Astrocyte (in vitro differentiated cells and primary cell): Measurements from ENCODE around the gene LYPD6B. TPM values are rescaled to one million over a fixed set of nuclear protein-coding genes. Genes with fewer than 3 reads are reported as not detected.

Source experiments
- DNase-seq: peaks from one replicate; pipeline ENCODE4 v3.0.0-alpha.2; 2010; ENCODE audit warnings: low read depth
- FAIRE-seq: peaks from 2 replicates; lab custom pipeline; 2011; peaks lifted over from hg19 to GRCh38; lab: Jason Lieb, UNC
- H2AFZ ChIP-seq: 2 replicates; pipeline ENCODE4 v1.6.0; 2012; ENCODE audit warnings: low read depth, low read length, inconsistent platforms
- H3K27ac ChIP-seq: 2 replicates; pipeline ENCODE4 v1.5.1; 2011; ENCODE audit warnings: low read depth, low read length, inconsistent platforms
- H3K27me3 ChIP-seq: 2 replicates; pipeline ENCODE4 v1.6.0; 2011; ENCODE audit warnings: low read length, inconsistent platforms; ENCODE audit not compliant: insufficient read depth
- H3K36me3 ChIP-seq: 2 replicates; pipeline ENCODE4 v1.5.1; 2011; ENCODE audit warnings: low read length, inconsistent platforms; ENCODE audit not compliant: insufficient read depth
- H3K4me1 ChIP-seq: 2 replicates; pipeline ENCODE4 v1.5.1; 2011; ENCODE audit warnings: low read length, inconsistent platforms; ENCODE audit not compliant: insufficient read depth
- H3K4me2 ChIP-seq: 2 replicates; pipeline ENCODE4 v1.6.0; 2012; ENCODE audit warnings: low read length, inconsistent platforms
- H3K4me3 ChIP-seq: 2 replicates; pipeline ENCODE4 v1.5.1; 2011; ENCODE audit warnings: low read depth, mild to moderate bottlenecking, low read length, inconsistent platforms; ENCODE audit not compliant: insufficient read depth
- H3K79me2 ChIP-seq: 2 replicates; pipeline ENCODE4 v1.6.0; 2012; ENCODE audit warnings: mild to moderate bottlenecking, low read length, inconsistent platforms; ENCODE audit not compliant: insufficient read depth
- H3K9ac ChIP-seq: 2 replicates; pipeline ENCODE4 v1.6.0; 2012; ENCODE audit warnings: mild to moderate bottlenecking, low read length, inconsistent platforms
- H3K9me3 ChIP-seq: 2 replicates; pipeline ENCODE4 v1.5.1; 2012; ENCODE audit warnings: low read depth, mild to moderate bottlenecking, low read length, inconsistent platforms; ENCODE audit not compliant: insufficient read depth
- H4K20me1 ChIP-seq: 2 replicates; pipeline ENCODE4 v1.6.0; 2012; ENCODE audit warnings: low read length, inconsistent platforms; ENCODE audit not compliant: insufficient read depth
- H3K27ac Mint-ChIP-seq: one replicate; pipeline ENCODE4 v1.8.0; 2021; ENCODE audit warnings: mild to moderate bottlenecking, mixed read lengths; ENCODE audit not compliant: unreplicated experiment
- H3K27me3 Mint-ChIP-seq: one replicate; pipeline ENCODE4 v1.8.0; 2021; ENCODE audit warnings: low read depth, mixed read lengths; ENCODE audit not compliant: unreplicated experiment
- H3K36me3 Mint-ChIP-seq: one replicate; pipeline ENCODE4 v1.8.0; 2021; ENCODE audit warnings: low read depth, mixed read lengths; ENCODE audit not compliant: unreplicated experiment
- H3K4me1 Mint-ChIP-seq: one replicate; pipeline ENCODE4 v1.8.0; 2021; ENCODE audit warnings: low read depth, mixed read lengths; ENCODE audit not compliant: unreplicated experiment
- H3K4me3 Mint-ChIP-seq: one replicate; pipeline ENCODE4 v1.8.0; 2021; ENCODE audit warnings: mild to moderate bottlenecking, moderate library complexity, mixed read lengths; ENCODE audit not compliant: unreplicated experiment
- H3K9me3 Mint-ChIP-seq: one replicate; pipeline ENCODE4 v1.8.0; 2021; ENCODE audit warnings: mild to moderate bottlenecking, mixed read lengths; ENCODE audit not compliant: unreplicated experiment
- EZH2 ChIP-seq: IDR thresholded peaks from 2 replicates; pipeline ENCODE4 v1.6.1; 2012; ENCODE audit warnings: mild to moderate bottlenecking, low read length, inconsistent platforms; ENCODE audit not compliant: insufficient read depth
- total RNA-seq: library from RNA; stranded (reverse); gene quantifications from 2 replicates; pipeline ENCODE4 v1.2.1, GENCODE V29; 2021
- TF ChIP-seq, protein P1 (sequence below): IDR thresholded peaks from 2 replicates; pipeline ENCODE4 v1.5.1; 2011; ENCODE audit warnings: low read depth, mild to moderate bottlenecking, inconsistent platforms, low read length, moderate library complexity; ENCODE audit not compliant: insufficient read depth

Gene LYPD6B
- total RNA-seq, 1 donor from 2014 or later, result 1.2 TPM

DNA sequence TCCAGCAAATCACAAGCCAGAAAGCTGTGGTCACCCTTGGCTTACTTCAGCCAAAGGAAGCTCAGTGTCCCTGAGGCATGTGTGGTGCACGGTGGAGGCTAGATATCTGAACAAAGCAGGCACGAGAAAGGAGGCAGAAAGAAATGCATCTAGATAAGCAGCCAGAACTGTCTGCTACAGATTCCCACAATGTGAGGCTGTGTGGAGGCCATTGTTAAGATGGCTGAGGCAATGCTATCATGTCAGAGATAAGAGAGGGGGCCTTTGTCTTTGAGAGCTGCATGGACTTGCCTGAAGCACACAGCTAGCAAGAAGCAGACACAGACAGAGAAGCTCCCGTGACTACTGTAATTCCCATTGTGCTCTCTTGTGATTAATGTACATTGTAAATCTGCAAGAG, 181.4 kb downstream of the LYPD6B start:
- Mint-ChIP-seq H3K4me3 (no peak overlapping the region), H3K27ac (no peak overlapping the region), H3K4me1 (peaks cover 3% of the 10 kb centered on the region), H3K27me3 (peaks cover 7% of the 10 kb centered on the region), H3K9me3 (no peaks in the 10 kb centered on the region), H3K36me3 (no peaks in the 10 kb centered on the region)
- no peak for DNase-seq
- Histone ChIP-seq H3K36me3 (no peaks in the 10 kb centered on the region), H3K79me2 (no peaks in the 10 kb centered on the region), H3K4me2 (no peak overlapping the region), H3K4me3 (no peak overlapping the region), H3K27ac (no peak overlapping the region), H3K9ac (no peak overlapping the region), H4K20me1 (no peaks in the 10 kb centered on the region), H3K27me3 (no peaks in the 10 kb centered on the region), H3K9me3 (no peaks in the 10 kb centered on the region), H2AFZ (no peak overlapping the region), H3K4me1 (no peaks in the 10 kb centered on the region)
- no peak for TF ChIP-seq EZH2
- TF ChIP-seq, protein P1, sequence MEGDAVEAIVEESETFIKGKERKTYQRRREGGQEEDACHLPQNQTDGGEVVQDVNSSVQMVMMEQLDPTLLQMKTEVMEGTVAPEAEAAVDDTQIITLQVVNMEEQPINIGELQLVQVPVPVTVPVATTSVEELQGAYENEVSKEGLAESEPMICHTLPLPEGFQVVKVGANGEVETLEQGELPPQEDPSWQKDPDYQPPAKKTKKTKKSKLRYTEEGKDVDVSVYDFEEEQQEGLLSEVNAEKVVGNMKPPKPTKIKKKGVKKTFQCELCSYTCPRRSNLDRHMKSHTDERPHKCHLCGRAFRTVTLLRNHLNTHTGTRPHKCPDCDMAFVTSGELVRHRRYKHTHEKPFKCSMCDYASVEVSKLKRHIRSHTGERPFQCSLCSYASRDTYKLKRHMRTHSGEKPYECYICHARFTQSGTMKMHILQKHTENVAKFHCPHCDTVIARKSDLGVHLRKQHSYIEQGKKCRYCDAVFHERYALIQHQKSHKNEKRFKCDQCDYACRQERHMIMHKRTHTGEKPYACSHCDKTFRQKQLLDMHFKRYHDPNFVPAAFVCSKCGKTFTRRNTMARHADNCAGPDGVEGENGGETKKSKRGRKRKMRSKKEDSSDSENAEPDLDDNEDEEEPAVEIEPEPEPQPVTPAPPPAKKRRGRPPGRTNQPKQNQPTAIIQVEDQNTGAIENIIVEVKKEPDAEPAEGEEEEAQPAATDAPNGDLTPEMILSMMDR, result no peak
- no peak for FAIRE-seq

DNA sequence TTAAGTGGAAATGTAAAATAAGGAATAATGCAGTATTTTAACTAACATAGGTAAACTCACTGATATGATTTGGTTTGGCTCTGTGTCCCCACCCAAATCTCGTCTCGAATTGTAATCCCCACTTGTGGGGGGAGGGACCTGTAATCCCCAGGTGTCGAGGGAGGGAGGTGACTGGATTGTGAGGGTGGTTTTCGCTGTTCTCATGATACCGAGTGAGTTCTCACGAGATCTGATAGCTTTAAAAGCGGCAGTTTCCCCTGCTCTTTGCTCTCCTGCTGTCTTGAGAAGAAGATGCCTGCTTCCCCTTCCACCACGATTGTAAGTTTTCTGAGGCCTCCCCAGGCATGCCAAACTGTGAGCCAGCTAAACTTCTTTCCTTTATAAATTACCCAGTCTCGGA, 182.5 kb downstream of the LYPD6B start:
- no peak overlapping the region for H3K4me3 ChIP-seq
- H3K79me2 ChIP-seq, result no peaks in the 10 kb centered on the region
- no peak overlapping the region for H3K27ac ChIP-seq
- no peak overlapping the region for H2AFZ ChIP-seq
- H3K4me2 ChIP-seq, result no peak overlapping the region
- Mint-ChIP-seq H3K27ac (no peak overlapping the region), H3K4me3 (no peak overlapping the region), H3K4me1 (peaks cover 3% of the 10 kb centered on the region), H3K9me3 (no peaks in the 10 kb centered on the region), H3K36me3 (no peaks in the 10 kb centered on the region), H3K27me3 (peaks cover 7% of the 10 kb centered on the region)
- no peaks in the 10 kb centered on the region for H3K36me3 ChIP-seq
- TF ChIP-seq EZH2, result no peak
- TF ChIP-seq, protein P1, result no peak
- no peaks in the 10 kb centered on the region for H3K4me1 ChIP-seq
- no peak overlapping the region for H3K9ac ChIP-seq
- DNase-seq, result no peak
- H3K27me3 ChIP-seq, result no peaks in the 10 kb centered on the region
- H4K20me1 ChIP-seq, result no peaks in the 10 kb centered on the region
- no peak for FAIRE-seq
- no peaks in the 10 kb centered on the region for H3K9me3 ChIP-seq

DNA sequence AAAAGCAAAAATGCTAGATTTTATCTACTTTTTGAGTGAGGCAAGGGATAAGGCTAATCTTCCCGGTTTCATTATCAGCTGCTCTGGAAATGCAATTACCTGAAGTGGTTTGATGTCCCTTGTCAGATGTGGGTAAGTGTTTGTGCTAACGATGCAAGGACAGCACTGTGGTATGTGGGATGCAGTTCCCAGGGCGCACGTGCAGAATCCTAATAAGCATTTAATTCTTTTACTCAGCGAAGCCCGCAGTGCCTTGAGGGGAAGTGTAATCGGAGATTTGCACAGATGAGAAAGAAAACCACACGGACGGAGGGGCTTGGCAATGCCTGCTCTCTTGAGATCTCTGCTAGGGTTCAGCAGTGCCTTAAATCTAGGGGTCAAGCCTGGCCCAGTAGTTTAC, 183.4 kb downstream of the LYPD6B start:
- Histone ChIP-seq H2AFZ (no peak overlapping the region), H3K27ac (no peak overlapping the region), H3K4me2 (no peak overlapping the region), H3K27me3 (no peaks in the 10 kb centered on the region), H3K79me2 (no peaks in the 10 kb centered on the region), H3K9ac (no peak overlapping the region), H3K4me1 (no peaks in the 10 kb centered on the region), H3K9me3 (no peaks in the 10 kb centered on the region), H3K36me3 (no peaks in the 10 kb centered on the region), H4K20me1 (no peaks in the 10 kb centered on the region), H3K4me3 (no peak overlapping the region)
- H3K9me3 Mint-ChIP-seq, result no peaks in the 10 kb centered on the region
- FAIRE-seq (no peak), DNase-seq (no peak)
- no peaks in the 10 kb centered on the region for H3K36me3 Mint-ChIP-seq
- TF ChIP-seq, protein P1, result no peak
- no peak for TF ChIP-seq EZH2
- H3K4me3 Mint-ChIP-seq, result no peak overlapping the region
- peaks cover 11% of the 10 kb centered on the region for H3K27me3 Mint-ChIP-seq
- H3K4me1 Mint-ChIP-seq, result peaks cover 3% of the 10 kb centered on the region
- no peak overlapping the region for H3K27ac Mint-ChIP-seq
